Hepatocyte (in vitro differentiated cells): ENCODE measurements around the gene CEP164. TPM values are rescaled to one million over a fixed set of nuclear protein-coding genes. Genes with fewer than 3 reads are reported as not detected.

Source experiments
- DNase-seq: peaks from one replicate; pipeline ENCODE4 v3.0.0-alpha.2; 2016; ENCODE audit warnings: low spot score
- H2AFZ ChIP-seq: fragments of 200-600 bp; sonication (generic); 2 replicates; pipeline ENCODE4 v1.6.0; 2016; ENCODE audit warnings: antibody characterized with exemption, mild to moderate bottlenecking
- H3K27ac ChIP-seq: fragments of 200-600 bp; sonication (generic); 2 replicates; pipeline ENCODE4 v1.5.1; 2016; ENCODE audit warnings: mild to moderate bottlenecking
- H3K27me3 ChIP-seq: fragments of 200-600 bp; sonication (generic); 2 replicates; pipeline ENCODE4 v1.6.1; 2016
- H3K36me3 ChIP-seq: fragments of 200-600 bp; sonication (generic); replicated peaks from 2 replicates; pipeline ENCODE4 v1.5.1; 2016; ENCODE audit warnings: low read depth; ENCODE audit not compliant: insufficient read depth
- H3K4me1 ChIP-seq: fragments of 200-600 bp; sonication (generic); 2 replicates; pipeline ENCODE4 v1.5.1; 2016; ENCODE audit warnings: mild to moderate bottlenecking, moderate library complexity; ENCODE audit not compliant: insufficient read depth
- H3K4me2 ChIP-seq: fragments of 200-600 bp; sonication (generic); 2 replicates; pipeline ENCODE4 v1.6.0; 2016
- H3K4me3 ChIP-seq: fragments of 200-600 bp; sonication (generic); 2 replicates; pipeline ENCODE4 v1.5.1; 2016; ENCODE audit warnings: mild to moderate bottlenecking
- H3K79me2 ChIP-seq: fragments of 200-600 bp; sonication (generic); 2 replicates; pipeline ENCODE4 v1.6.0; 2017; ENCODE audit warnings: mild to moderate bottlenecking
- H3K9me2 ChIP-seq: fragments of 200-600 bp; sonication (generic); replicated peaks from 2 replicates; pipeline ENCODE4 v1.6.0; 2017; ENCODE audit warnings: mild to moderate bottlenecking; ENCODE audit not compliant: insufficient read depth
- H3K9me3 ChIP-seq: fragments of 200-600 bp; sonication (generic); 2 replicates; pipeline ENCODE4 v1.5.1; 2016; ENCODE audit warnings: low read depth, mild to moderate bottlenecking
- H4K20me1 ChIP-seq: fragments of 200-600 bp; sonication (generic); 2 replicates; pipeline ENCODE4 v1.6.0; 2016; ENCODE audit warnings: mild to moderate bottlenecking; ENCODE audit not compliant: insufficient read depth, poor library complexity, severe bottlenecking
- EZH2 ChIP-seq: fragments of 200-600 bp; sonication (generic); IDR thresholded peaks from 2 replicates; pipeline ENCODE4 v1.6.1; 2016; ENCODE audit warnings: antibody characterized with exemption, mild to moderate bottlenecking, borderline replicate concordance
- EZH2phosphoT487 ChIP-seq: fragments of 200-600 bp; sonication (generic); IDR thresholded peaks from one replicate; pipeline ENCODE4 v1.6.1; 2018; ENCODE audit warnings: antibody characterized with exemption, mild to moderate bottlenecking, low read depth, moderate library complexity; ENCODE audit not compliant: unreplicated experiment, severe bottlenecking
- WGBS: methylation state at CpG from one replicate; pipeline ENCODE4 v1.1.6; 2016; ENCODE audit warnings: low lambda C conversion rate; ENCODE audit errors: missing lambda C conversion rate; 5-methylcytosine and 5-hydroxymethylcytosine counted together
- polyA plus RNA-seq: library from polyadenylated mRNA; unstranded; fragments of >200 nt; fragmentation: Nextera tagmentation; extraction: Ambion mirVana; gene quantifications from 2 replicates; pipeline ENCODE4 v1.2.1, GENCODE V29; 2016
- total RNA-seq: library from RNA; depleted of rRNA; stranded (reverse); fragments of >200 nt; gene quantifications from 2 replicates; pipeline ENCODE4 v1.2.3, GENCODE V29; 2014
- TF ChIP-seq, protein P1 (sequence below): fragments of 200-600 bp; sonication (generic); IDR thresholded peaks from 2 replicates; pipeline ENCODE4 v1.5.1; 2016; ENCODE audit warnings: antibody characterized with exemption, mild to moderate bottlenecking; ENCODE audit not compliant: poor library complexity

The CEP164 gene
- total and polyA plus RNA-seq, 2 experiments from 2014 or later, result 18.3 to 19.9 TPM

DNA sequence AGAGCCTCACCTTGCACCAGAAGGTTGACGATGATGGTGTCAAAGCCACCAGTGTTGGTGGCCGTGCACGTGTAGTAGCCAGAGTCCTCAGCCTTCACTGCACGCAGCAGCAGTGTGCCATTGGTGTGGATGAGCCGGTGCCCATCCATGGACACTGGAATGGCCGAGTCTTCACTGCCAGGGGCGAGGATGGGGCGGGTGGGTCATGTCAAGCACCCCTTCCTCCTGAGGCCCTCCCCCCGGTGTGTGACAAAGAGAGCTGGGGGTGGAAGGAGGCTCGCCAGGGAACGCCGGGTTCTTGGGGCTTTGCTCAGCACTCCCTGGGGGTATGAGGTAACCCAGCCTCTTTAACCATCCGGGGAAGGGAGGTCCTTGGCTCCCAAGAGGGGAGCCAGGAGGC lies 111.6 kb downstream of the CEP164 start:
- Histone ChIP-seq H3K9me3 (no peaks in the 10 kb centered on the region), H3K9me2 (no peaks in the 10 kb centered on the region), H3K4me2 (no peak overlapping the region), H2AFZ (no peak overlapping the region), H3K4me3 (no peak overlapping the region), H3K36me3 (no peaks in the 10 kb centered on the region), H3K27me3 (peaks cover 24% of the 10 kb centered on the region), H4K20me1 (no peaks in the 10 kb centered on the region), H3K79me2 (no peaks in the 10 kb centered on the region), H3K4me1 (peaks cover under 1% of the 10 kb centered on the region), H3K27ac (no peak overlapping the region)
- TF ChIP-seq, protein P1, sequence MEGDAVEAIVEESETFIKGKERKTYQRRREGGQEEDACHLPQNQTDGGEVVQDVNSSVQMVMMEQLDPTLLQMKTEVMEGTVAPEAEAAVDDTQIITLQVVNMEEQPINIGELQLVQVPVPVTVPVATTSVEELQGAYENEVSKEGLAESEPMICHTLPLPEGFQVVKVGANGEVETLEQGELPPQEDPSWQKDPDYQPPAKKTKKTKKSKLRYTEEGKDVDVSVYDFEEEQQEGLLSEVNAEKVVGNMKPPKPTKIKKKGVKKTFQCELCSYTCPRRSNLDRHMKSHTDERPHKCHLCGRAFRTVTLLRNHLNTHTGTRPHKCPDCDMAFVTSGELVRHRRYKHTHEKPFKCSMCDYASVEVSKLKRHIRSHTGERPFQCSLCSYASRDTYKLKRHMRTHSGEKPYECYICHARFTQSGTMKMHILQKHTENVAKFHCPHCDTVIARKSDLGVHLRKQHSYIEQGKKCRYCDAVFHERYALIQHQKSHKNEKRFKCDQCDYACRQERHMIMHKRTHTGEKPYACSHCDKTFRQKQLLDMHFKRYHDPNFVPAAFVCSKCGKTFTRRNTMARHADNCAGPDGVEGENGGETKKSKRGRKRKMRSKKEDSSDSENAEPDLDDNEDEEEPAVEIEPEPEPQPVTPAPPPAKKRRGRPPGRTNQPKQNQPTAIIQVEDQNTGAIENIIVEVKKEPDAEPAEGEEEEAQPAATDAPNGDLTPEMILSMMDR, result no peak
- TF ChIP-seq EZH2phosphoT487, result no peak
- TF ChIP-seq EZH2, result no peak
- WGBS, result 96% methylated on average over 13 of the region's 13 CpGs
- DNase-seq, result no peak

DNA sequence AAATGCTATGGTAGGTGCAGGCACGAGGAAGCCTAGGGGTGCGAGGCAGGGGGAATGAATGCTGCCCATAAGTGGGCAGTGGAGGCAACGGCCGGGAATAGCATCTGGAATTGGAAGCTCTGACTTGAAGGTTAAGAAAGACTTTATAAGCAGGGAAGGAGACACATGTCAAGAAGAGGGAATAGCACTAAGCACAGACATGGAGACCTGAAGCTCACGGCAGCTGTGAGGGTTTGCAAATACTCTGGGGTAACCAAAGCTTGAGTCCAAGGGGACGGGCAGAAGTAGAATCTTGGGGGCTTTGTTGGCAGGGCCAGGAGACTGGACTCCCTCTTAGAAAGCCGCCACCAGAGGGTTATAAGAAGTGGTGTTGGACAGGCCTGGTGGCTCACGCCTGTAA lies 112.6 kb downstream of the CEP164 start:
- no peak overlapping the region for H3K27ac ChIP-seq
- no peaks in the 10 kb centered on the region for H3K9me3 ChIP-seq
- H2AFZ ChIP-seq, result no peak overlapping the region
- H3K4me2 ChIP-seq, result no peak overlapping the region
- no peak overlapping the region for H3K4me3 ChIP-seq
- no peak for DNase-seq
- 87% methylated on average over 8 of the region's 8 CpGs for WGBS
- H3K79me2 ChIP-seq, result no peaks in the 10 kb centered on the region
- no peak for TF ChIP-seq EZH2phosphoT487
- TF ChIP-seq, protein P1, result no peak
- TF ChIP-seq EZH2, result no peak
- peaks cover 15% of the 10 kb centered on the region for H3K27me3 ChIP-seq
- no peaks in the 10 kb centered on the region for H4K20me1 ChIP-seq
- no peaks in the 10 kb centered on the region for H3K9me2 ChIP-seq
- H3K36me3 ChIP-seq, result no peaks in the 10 kb centered on the region
- H3K4me1 ChIP-seq, result peaks cover 6% of the 10 kb centered on the region

DNA sequence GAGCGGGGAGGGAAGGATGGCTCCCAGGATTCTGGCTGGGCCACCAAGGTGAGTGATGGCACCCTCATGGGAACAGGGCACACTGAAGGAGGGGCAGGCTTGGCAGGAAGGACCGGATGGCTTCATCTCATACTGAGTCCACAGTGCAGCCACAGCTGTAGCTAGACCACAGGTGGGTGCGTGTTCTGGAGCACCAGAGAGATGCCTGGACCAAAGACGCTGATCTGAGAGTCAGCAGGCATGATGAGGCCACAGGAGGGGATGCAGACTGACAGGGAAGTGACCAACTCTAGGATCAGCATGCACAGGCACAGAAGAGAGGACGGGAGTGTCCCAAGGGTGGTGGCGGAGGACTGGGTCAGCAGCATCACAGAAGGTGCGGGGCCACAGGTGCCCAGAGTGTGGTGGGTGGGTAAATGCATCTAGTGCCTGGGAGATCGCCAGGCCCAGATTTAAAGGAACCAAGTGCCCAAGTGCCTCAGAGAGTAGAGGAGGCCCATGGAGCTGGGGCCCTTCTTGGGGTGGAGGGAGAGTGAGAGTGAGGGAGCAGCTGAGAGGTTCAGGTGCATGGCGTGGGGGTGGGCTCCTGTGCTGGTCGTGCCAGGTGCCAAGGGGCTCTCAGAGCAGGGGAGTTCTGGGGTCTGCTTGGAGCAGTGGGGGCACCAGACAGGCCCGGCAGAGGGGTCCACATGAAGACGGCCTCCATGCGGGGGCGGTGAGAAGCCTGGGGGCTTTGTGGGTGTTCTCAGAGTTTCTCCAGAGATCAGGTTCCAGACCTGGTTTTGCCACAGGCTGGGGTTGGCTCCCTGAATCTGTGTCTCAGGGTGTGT lies 113.7 kb downstream of the CEP164 start:
- H3K36me3 ChIP-seq, result no peaks in the 10 kb centered on the region
- H3K27ac ChIP-seq, result no peak overlapping the region
- no peak for DNase-seq
- peaks cover 10% of the 10 kb centered on the region for H3K27me3 ChIP-seq
- H3K4me2 ChIP-seq, result no peak overlapping the region
- WGBS, result 91% methylated on average over 14 of the region's 14 CpGs
- H3K4me1 ChIP-seq, result peaks cover 6% of the 10 kb centered on the region
- no peak overlapping the region for H3K4me3 ChIP-seq
- H3K79me2 ChIP-seq, result no peaks in the 10 kb centered on the region
- H3K9me3 ChIP-seq, result no peaks in the 10 kb centered on the region
- H2AFZ ChIP-seq, result no peak overlapping the region
- no peaks in the 10 kb centered on the region for H4K20me1 ChIP-seq
- no peak for TF ChIP-seq EZH2
- TF ChIP-seq, protein P1, result no peak
- TF ChIP-seq EZH2phosphoT487, result no peak
- H3K9me2 ChIP-seq, result no peaks in the 10 kb centered on the region
